22Rv1 (cell line): ENCODE measurements around the gene NOXRED1.

Experiments
- ZFX ChIP-seq: fragments of 450-650 bp; IDR thresholded peaks from 2 replicates; pipeline ENCODE4 v1.6.1; 2017; ENCODE audit warnings: antibody characterized with exemption, borderline replicate concordance
- TF ChIP-seq, protein P1 (sequence below): fragments of 450-650 bp; IDR thresholded peaks from 2 replicates; pipeline ENCODE4 v1.5.1; 2017; ENCODE audit warnings: mild to moderate bottlenecking

DNA sequence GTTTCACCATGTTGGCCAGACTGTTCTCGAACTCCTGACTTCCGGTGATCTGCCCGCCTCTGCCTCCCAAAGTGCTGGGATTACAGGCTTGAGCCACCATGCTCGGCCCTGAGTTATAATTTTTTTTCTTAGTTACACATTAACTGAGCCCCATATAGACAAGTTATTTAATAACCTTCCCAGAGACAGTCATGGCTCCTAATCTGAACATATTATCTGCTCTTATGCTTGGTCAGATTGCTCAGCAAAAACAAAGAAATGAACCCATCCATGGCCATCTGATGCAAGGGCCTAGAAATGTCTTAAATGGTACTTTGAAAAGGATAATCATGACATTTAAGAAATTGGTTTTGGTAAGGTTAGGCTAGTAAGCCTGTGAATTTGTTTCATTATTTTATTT, 33.1 kb downstream of the NOXRED1 start:
- TF ChIP-seq, protein P1, sequence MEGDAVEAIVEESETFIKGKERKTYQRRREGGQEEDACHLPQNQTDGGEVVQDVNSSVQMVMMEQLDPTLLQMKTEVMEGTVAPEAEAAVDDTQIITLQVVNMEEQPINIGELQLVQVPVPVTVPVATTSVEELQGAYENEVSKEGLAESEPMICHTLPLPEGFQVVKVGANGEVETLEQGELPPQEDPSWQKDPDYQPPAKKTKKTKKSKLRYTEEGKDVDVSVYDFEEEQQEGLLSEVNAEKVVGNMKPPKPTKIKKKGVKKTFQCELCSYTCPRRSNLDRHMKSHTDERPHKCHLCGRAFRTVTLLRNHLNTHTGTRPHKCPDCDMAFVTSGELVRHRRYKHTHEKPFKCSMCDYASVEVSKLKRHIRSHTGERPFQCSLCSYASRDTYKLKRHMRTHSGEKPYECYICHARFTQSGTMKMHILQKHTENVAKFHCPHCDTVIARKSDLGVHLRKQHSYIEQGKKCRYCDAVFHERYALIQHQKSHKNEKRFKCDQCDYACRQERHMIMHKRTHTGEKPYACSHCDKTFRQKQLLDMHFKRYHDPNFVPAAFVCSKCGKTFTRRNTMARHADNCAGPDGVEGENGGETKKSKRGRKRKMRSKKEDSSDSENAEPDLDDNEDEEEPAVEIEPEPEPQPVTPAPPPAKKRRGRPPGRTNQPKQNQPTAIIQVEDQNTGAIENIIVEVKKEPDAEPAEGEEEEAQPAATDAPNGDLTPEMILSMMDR = no peak
- no peak for TF ChIP-seq ZFX
